K562 (cell line): ENCODE measurements around the gene TTC31. TPM values are rescaled to one million over a fixed set of nuclear protein-coding genes. Genes with fewer than 3 reads are reported as not detected.

ENCODE experiments used
- BRCA1 ChIP-seq, 2 experiments: fragments of 450-650 bp in 1 of 2; sonication (generic) in 1 of 2; formaldehyde crosslinking in 1 of 2; IDR thresholded peaks; 2 replicates each; pipeline versions ENCODE4 v1.5.0 to v1.6.1; 2017 to 2020; ENCODE audit warnings: mild to moderate bottlenecking in 1 of 2, missing genetic modification reagents in 1 of 2
- GABPA ChIP-seq: fragments of 200-800 bp; sonication (Bioruptor generic); conservative IDR thresholded peaks from 2 replicates; pipeline ENCODE4 v1.6.1; 2016; ENCODE audit warnings: low read depth, missing genetic modification characterization, missing compliant biosample characterization
- HDAC2 ChIP-seq: fragments of 450-650 bp; IDR thresholded peaks from 2 replicates; pipeline ENCODE4 v1.6.1; 2016; ENCODE audit warnings: mild to moderate bottlenecking
- JUN ChIP-seq, 2 experiments: sonication (generic) in 1 of 2; formaldehyde crosslinking in 1 of 2; IDR thresholded peaks; 2 replicates each; pipeline versions ENCODE4 v1.6.1 to v1.8.0; 2012 to 2022; ENCODE audit warnings: borderline replicate concordance in 2 of 2, mild to moderate bottlenecking in 2 of 2, improper control_type of control experiment in 1 of 2, low read depth in 1 of 2, low read length in 1 of 2, missing genetic modification reagents in 1 of 2
- JUND ChIP-seq, 2 experiments: IDR thresholded peaks; 2 replicates in 1 of 2; 3 replicates in 1 of 2; pipeline ENCODE4 v1.6.1; 2011; ENCODE audit warnings: borderline replicate concordance in 2 of 2, low read depth in 2 of 2, low read length in 2 of 2, improper control_type of control experiment in 1 of 2, missing biosample characterization in 1 of 2, missing genetic modification characterization in 1 of 2, missing genetic modification reagents in 1 of 2
- ZBTB7A ChIP-seq: IDR thresholded peaks from 2 replicates; pipeline ENCODE4 v1.6.1; 2011; ENCODE audit warnings: low read depth, mild to moderate bottlenecking, low read length, moderate library complexity, borderline replicate concordance; ENCODE audit not compliant: control insufficient read depth
- polyA plus RNA-seq, 8 experiments: library from polyadenylated mRNA; depleted of rRNA in 4 of 8; stranded (reverse) in 5 of 8; unstranded in 3 of 8; fragments of >200 nt; fragmentation: Nextera tagmentation in 2 of 8; fragmentation: Illumina TruSeq in 1 of 8; extraction: Ambion mirVana in 2 of 8; extraction: Trizol in 1 of 8; gene quantifications; 2 replicates each; pipeline versions ENCODE4 v1.2.1 to v1.2.3, GENCODE V29; 2011 to 2014; ENCODE audit warnings: inconsistent platforms in 1 of 8, missing spikeins in 1 of 8
- total RNA-seq, 7 experiments: library from RNA; depleted of rRNA in 6 of 7; stranded (reverse); fragments of >200 nt in 6 of 7; fragmentation: Illumina TruSeq in 2 of 7; extraction: Trizol in 2 of 7; gene quantifications; 2 replicates each; pipeline versions ENCODE4 v1.2.1 to v1.2.3, GENCODE V29; 2011 to 2021; ENCODE audit warnings: low replicate concordance in 1 of 7
- TF ChIP-seq, protein P1 (sequence below), 2 experiments: fragments of 450-650 bp; IDR thresholded peaks; 2 replicates each; pipeline ENCODE4 v1.6.1; 2016; ENCODE audit warnings: mild to moderate bottlenecking in 2 of 2, borderline replicate concordance in 1 of 2, low read depth in 1 of 2, moderate library complexity in 1 of 2
- TF ChIP-seq, protein P2 (sequence below): sonication (generic); formaldehyde crosslinking; IDR thresholded peaks from 2 replicates; pipeline ENCODE4 v1.8.0; 2023; ENCODE audit warnings: missing genetic modification reagents, mild to moderate bottlenecking, borderline replicate concordance

TTC31 gene
- total and polyA plus RNA-seq, 9 of the 15 experiments (the other 6 are each of a cell fraction or from before 2014, with no cell fraction given), result 4.7 to 30.5 (median 15.9) TPM

DNA sequence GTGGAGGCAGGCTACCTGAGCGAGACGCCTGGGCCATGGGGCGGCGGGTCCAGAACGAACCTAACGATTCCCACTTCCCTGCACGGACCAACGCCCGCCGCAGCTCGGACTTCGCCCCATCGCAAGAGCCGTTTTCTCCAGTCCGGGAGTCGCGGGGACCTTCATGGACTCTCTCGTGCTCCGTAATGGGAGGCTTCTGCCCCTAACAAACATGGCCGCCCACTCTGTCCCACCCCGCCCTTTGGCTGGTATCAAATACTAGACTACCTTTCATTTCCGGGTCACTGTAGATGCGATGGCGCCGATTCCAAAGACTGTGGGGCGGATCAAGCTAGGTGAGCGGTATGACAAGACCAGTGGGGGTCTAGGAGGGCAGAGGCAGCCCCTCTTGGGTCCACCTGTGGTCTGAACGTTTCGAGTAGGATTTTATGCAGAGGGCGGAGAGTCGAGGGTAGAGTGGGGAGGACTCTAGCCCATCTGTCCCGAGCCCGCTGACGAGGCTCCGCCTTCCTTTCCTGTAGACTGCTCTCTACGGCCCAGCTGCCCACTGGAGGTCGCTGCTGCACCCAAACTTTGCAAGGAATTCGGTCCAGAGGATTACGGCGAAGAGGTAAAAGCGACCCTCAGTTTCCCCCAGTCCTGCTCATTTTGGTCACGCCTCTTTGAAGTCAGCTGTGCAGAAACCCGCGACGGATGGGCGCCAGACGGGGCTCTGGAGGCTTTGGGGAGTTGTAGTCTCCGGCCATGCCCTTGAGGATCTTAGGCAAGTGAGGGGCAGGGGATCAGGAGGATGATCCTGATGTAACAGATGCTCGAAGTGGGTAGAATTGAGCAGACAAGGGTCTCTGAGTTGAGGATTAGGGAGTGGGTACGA is at the start of gene TTC31, which contains the start of gene CCDC142 (continued):
- TF ChIP-seq, protein P1, sequence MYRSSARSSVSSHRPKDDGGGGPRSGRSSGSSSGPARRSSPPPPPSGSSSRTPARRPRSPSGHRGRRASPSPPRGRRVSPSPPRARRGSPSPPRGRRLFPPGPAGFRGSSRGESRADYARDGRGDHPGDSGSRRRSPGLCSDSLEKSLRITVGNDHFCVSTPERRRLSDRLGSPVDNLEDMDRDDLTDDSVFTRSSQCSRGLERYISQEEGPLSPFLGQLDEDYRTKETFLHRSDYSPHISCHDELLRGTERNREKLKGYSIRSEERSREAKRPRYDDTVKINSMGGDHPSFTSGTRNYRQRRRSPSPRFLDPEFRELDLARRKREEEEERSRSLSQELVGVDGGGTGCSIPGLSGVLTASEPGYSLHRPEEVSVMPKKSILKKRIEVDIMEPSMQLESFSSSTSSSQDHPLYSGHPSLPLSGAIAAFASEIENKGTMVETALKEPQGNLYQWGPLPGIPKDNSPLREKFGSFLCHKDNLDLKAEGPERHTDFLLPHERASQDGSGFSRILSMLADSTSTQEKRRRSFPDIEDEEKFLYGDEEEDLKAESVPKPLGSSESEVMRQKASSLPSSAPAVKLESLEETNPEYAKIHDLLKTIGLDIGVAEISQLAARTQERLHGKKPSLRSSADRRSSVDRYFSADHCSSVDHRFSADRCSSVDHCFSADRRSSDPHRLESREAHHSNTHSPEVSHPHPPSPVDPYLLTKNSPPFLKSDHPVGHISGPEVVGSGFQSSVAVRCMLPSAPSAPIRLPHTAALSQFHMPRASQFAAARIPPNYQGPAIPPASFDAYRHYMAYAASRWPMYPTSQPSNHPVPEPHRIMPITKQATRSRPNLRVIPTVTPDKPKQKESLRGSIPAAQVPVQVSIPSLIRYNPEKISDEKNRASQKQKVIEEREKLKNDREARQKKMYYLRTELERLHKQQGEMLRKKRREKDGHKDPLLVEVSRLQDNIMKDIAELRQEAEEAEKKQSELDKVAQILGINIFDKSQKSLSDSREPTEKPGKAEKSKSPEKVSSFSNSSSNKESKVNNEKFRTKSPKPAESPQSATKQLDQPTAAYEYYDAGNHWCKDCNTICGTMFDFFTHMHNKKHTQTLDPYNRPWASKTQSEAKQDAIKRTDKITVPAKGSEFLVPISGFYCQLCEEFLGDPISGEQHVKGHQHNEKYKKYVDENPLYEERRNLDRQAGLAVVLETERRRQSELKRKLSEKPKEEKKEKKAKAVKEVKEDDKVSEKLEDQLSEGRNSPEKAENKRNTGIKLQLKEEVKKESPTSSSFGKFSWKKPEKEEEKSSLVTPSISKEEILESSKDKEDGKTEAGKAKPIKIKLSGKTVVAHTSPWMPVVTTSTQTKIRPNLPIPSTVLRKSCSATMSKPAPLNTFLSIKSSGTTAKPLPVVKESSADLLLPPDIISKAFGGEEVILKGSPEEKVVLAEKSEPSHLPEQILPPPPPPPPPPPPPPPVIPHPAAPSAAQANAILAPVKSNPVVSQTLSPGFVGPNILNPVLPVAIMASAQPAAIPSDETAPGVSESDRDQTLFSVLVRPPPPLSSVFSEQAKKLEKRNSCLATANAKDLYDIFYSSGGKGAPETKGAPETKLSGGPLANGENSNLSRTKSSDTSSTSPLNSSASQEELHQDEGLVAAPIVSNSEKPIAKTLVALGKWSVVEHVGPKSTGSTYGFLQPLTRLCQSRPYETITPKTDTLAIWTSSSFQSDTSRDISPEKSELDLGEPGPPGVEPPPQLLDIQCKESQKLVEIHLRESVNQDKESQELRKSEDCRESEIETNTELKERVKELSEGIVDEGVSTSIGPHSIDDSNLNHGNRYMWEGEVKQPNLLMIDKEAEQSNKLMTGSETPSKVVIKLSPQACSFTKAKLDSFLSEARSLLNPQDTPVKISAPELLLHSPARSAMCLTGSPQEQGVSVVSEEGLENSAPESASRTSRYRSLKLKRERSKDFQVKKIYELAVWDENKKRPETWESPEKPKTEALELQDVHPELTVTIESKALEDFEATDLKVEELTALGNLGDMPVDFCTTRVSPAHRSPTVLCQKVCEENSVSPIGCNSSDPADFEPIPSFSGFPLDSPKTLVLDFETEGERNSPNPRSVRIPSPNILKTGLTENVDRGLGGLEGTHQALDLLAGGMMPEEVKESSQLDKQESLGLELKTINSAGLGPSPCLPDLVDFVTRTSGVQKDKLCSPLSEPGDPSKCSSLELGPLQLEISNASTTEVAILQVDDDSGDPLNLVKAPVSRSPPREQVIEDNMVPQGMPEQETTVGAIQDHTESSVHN (IDR thresholded peaks at IDR 0.05; ENCODE audit: borderline replicate concordance in 1 of 2, low read depth in 1 of 2), result no peak
- TF ChIP-seq, protein P2, sequence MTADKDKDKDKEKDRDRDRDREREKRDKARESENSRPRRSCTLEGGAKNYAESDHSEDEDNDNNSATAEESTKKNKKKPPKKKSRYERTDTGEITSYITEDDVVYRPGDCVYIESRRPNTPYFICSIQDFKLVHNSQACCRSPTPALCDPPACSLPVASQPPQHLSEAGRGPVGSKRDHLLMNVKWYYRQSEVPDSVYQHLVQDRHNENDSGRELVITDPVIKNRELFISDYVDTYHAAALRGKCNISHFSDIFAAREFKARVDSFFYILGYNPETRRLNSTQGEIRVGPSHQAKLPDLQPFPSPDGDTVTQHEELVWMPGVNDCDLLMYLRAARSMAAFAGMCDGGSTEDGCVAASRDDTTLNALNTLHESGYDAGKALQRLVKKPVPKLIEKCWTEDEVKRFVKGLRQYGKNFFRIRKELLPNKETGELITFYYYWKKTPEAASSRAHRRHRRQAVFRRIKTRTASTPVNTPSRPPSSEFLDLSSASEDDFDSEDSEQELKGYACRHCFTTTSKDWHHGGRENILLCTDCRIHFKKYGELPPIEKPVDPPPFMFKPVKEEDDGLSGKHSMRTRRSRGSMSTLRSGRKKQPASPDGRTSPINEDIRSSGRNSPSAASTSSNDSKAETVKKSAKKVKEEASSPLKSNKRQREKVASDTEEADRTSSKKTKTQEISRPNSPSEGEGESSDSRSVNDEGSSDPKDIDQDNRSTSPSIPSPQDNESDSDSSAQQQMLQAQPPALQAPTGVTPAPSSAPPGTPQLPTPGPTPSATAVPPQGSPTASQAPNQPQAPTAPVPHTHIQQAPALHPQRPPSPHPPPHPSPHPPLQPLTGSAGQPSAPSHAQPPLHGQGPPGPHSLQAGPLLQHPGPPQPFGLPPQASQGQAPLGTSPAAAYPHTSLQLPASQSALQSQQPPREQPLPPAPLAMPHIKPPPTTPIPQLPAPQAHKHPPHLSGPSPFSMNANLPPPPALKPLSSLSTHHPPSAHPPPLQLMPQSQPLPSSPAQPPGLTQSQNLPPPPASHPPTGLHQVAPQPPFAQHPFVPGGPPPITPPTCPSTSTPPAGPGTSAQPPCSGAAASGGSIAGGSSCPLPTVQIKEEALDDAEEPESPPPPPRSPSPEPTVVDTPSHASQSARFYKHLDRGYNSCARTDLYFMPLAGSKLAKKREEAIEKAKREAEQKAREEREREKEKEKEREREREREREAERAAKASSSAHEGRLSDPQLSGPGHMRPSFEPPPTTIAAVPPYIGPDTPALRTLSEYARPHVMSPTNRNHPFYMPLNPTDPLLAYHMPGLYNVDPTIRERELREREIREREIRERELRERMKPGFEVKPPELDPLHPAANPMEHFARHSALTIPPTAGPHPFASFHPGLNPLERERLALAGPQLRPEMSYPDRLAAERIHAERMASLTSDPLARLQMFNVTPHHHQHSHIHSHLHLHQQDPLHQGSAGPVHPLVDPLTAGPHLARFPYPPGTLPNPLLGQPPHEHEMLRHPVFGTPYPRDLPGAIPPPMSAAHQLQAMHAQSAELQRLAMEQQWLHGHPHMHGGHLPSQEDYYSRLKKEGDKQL (CRISPR knock-in tag), result peak; percentile 86; the same call in 1 of the 2 replicates
- TF ChIP-seq BRCA1 (IDR thresholded peaks at IDR 0.05), result no peak
- TF ChIP-seq BRCA1 (CRISPR knock-in tag; IDR thresholded peaks at IDR 0.05), result no peak
- TF ChIP-seq JUND (IDR thresholded peaks at IDR 0.05; ENCODE audit: borderline replicate concordance, low read depth, low read length), result peak; percentile 59; the same call in 1 of the 2 replicates
- TF ChIP-seq JUND (tag; IDR thresholded peaks at IDR 0.05; ENCODE audit: borderline replicate concordance, low read depth, low read length), result peak; percentile 14; the same call in 2 of the 3 replicates
- TF ChIP-seq ZBTB7A, result 0 out of 2 replicates have a peak, but pooled peaks have one; percentile 15
- peak; percentile 98 for TF ChIP-seq GABPA (tag)
- no peak for TF ChIP-seq JUN (IDR thresholded peaks at IDR 0.05; ENCODE audit: borderline replicate concordance, low read depth, low read length)
- TF ChIP-seq JUN (CRISPR knock-in tag; IDR thresholded peaks at IDR 0.05; ENCODE audit: borderline replicate concordance), result no peak
- TF ChIP-seq HDAC2, result peak; percentile 80
